Kidney (tissue), 14 donors: ENCODE data around the gene ZNF37A. TPM values are rescaled to one million over a fixed set of nuclear protein-coding genes. Genes with fewer than 3 reads are reported as not detected.

ENCODE experiments used
- DNase-seq, 5 donors: peaks; one replicate each; pipeline ENCODE4 v3.0.0-alpha.2; 2013 to 2020
- FAIRE-seq: peaks from 2 replicates; lab custom pipeline; 2012; peaks lifted over from hg19 to GRCh38; lab: Jason Lieb, UNC
- H3K27ac ChIP-seq, 2 donors: one replicate each; pipeline ENCODE4 v1.7.0; 2013; ENCODE audit warnings: low read depth in 2 of 2, low read length in 2 of 2, inconsistent platforms in 1 of 2
- H3K27me3 ChIP-seq: one replicate; pipeline ENCODE4 v1.7.1; 2013; ENCODE audit warnings: low read length, inconsistent platforms; ENCODE audit not compliant: control insufficient read depth, insufficient read depth
- H3K36me3 ChIP-seq, 3 donors: one replicate each; pipeline versions ENCODE4 v1.7.0 to v1.7.1; 2013; ENCODE audit warnings: low read length in 3 of 3, control low read depth in 1 of 3, inconsistent platforms in 1 of 3; ENCODE audit not compliant: insufficient read depth in 3 of 3, control insufficient read depth in 2 of 3
- H3K4me1 ChIP-seq, 3 donors: one replicate each; pipeline versions ENCODE4 v1.7.0 to v1.7.1; 2013; ENCODE audit warnings: low read length in 3 of 3, inconsistent platforms in 1 of 3, low read depth in 1 of 3; ENCODE audit not compliant: control insufficient read depth in 2 of 3, insufficient read depth in 2 of 3
- H3K4me3 ChIP-seq, 3 donors: one replicate each; pipeline versions ENCODE4 v1.7.0 to v1.8.1; 2013; ENCODE audit warnings: low read length in 3 of 3, control low read depth in 1 of 3, inconsistent platforms in 1 of 3
- H3K9ac ChIP-seq, 3 donors: one replicate each; pipeline versions ENCODE4 v1.7.0 to v1.7.1; 2013; ENCODE audit warnings: low read length in 3 of 3, control low read depth in 1 of 3, inconsistent platforms in 1 of 3
- H3K9me3 ChIP-seq, 3 donors: one replicate each; pipeline versions ENCODE4 v1.7.0 to v1.7.1; 2013; ENCODE audit warnings: low read length in 3 of 3, control low read depth in 1 of 3, inconsistent platforms in 1 of 3; ENCODE audit not compliant: control insufficient read depth in 2 of 3, insufficient read depth in 1 of 3
- CTCF ChIP-seq: IDR thresholded peaks from 3 replicates; pipeline ENCODE4 v1.5.1; 2012; ENCODE audit warnings: mild to moderate bottlenecking, moderate library complexity, borderline replicate concordance; ENCODE audit not compliant: insufficient read depth; ENCODE audit errors: extremely low read depth
- intact Hi-C: fragments of 100-400 bp; cut with DNase I; formaldehyde crosslinking; loops from one replicate; pipeline ENCODE4 v1.11.1; 2022
- polyA plus RNA-seq: library from polyadenylated mRNA; stranded (reverse); fragments of 350-450 nt; fragmentation: Illumina TruSeq; extraction: RNeasy Lipid Tissue Mini Kit (QIAGEN cat#74804); gene quantifications from one replicate; pipeline ENCODE4 v1.2.3, GENCODE V29; 2014; ENCODE audit warnings: low read depth, low replicate concordance; ENCODE audit not compliant: insufficient read depth
- total RNA-seq: library from RNA; stranded (reverse); fragmentation: NEBNext Ultra II Directional; extraction: Animal tissue kit (Norgen Biotek cat#: 25700); gene quantifications from one replicate; pipeline ENCODE4 v1.2.1, GENCODE V29; 2021
- donor health status: control.
- donor health status: control.
- donor health status: control.
- donor health status: control.
- donor health status: control.
- donor health status: DM: yes; HTN: yes; CAD: no.
- donor health status: Normal renal cell carcinoma (clear cell type).

The ZNF37A gene
- total and polyA plus RNA-seq, 2 donors from 2014 or later, result 4.0 to 18.8 TPM

DNA sequence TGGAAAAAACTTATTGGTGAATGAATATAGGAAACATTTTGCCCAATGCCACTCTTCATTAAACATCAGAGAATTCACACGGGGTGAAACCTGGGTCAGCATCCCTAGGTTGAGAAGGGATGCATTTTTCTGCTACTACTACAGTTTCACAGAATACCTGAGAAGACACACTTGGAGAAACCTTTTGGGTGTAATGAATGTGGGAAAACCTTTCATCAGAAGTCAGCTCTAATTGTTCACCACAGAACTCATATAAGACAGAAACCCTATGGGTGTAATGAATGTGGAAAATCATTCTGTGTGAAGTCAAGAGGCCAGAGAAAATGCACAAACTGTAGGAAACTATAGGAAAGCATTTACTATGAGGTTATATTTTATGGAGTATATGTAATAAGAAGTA is 24.9 kb downstream of the ZNF37A start:
- no peak overlapping the region for H3K9ac ChIP-seq
- DNase-seq (no peak), FAIRE-seq (no peak)
- TF ChIP-seq CTCF, result no peak
- intact Hi-C loops, result no loop called here
- no peaks in the 10 kb centered on the region for H3K4me1 ChIP-seq
- H3K36me3 ChIP-seq, result peaks cover 18 to 43% (median 20%) of the 10 kb centered on the region in 3 donors
- no peak overlapping the region for H3K4me3 ChIP-seq
- no peaks in the 10 kb centered on the region for H3K27me3 ChIP-seq
- H3K9me3 ChIP-seq, result peaks cover 25 to 93% (median 55%) of the 10 kb centered on the region in 3 donors
- no peak overlapping the region for H3K27ac ChIP-seq

- FAIRE-seq (no peak), DNase-seq (no peak)
- no peaks in the 10 kb centered on the region for H3K27me3 ChIP-seq
- H3K4me3 ChIP-seq, result no peak overlapping the region
- peaks cover 0 to 2% (median 0%) of the 10 kb centered on the region in 3 donors for H3K36me3 ChIP-seq
- intact Hi-C loops, result no loop called here
- peaks cover 3 to 59% (median 27%) of the 10 kb centered on the region in 3 donors for H3K9me3 ChIP-seq
- TF ChIP-seq CTCF, result no peak
- H3K27ac ChIP-seq, result no peak overlapping the region
- H3K4me1 ChIP-seq, result no peaks in the 10 kb centered on the region
- no peak overlapping the region for H3K9ac ChIP-seq
Observed at GRCh38 chr10:38127812-38128211, 33.7 kb downstream of the ZNF37A start.

DNA sequence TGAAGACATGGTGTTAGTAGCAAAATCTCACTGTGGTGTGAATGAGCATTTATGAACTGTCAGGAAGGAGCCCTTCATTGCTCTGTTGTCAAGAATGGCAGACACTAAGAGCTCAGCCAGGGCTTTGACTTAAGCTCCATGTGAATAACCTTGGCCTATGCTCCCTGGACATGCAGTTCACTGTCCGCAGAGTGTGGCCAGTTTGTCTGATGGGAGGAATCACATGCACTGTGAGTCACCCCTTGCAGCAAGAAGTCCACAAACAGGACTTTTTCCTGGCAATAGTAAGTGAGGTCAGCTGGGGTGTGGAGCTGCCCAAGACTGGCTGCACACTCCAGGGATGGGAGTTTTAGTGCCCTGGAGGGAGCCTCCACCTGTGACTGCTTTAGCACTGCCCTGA is 49.5 kb downstream of the ZNF37A start:
- no peak for DNase-seq
- no peak for TF ChIP-seq CTCF
- Histone ChIP-seq H3K27ac (no peak overlapping the region), H3K27me3 (no peaks in the 10 kb centered on the region), H3K9me3 (peaks cover 0 to 3% (median 0%) of the 10 kb centered on the region in 3 donors), H3K4me1 (no peaks in the 10 kb centered on the region), H3K36me3 (no peaks in the 10 kb centered on the region), H3K9ac (no peak overlapping the region), H3K4me3 (no peak overlapping the region)
- intact Hi-C loops, result no loop called here
- no peak for FAIRE-seq
